Common myeloid progenitor, CD34-positive (primary cell): ENCODE measurements around the gene KRTAP1-1.
A peak's percentile ranks its signal among the peaks of the same experiment; 100 is the strongest.

Source experiments
- CTCF ChIA-PET: fragments of 350-600 bp; sonication (Branson Sonifier 250); formaldehyde crosslinking; loops from one replicate; lab custom pipeline; 2021; ENCODE audit warnings: antibody characterized with exemption; lab: Charles Lee
- POLR2A ChIA-PET: fragments of 350-600 bp; sonication (Branson Sonifier 250); formaldehyde crosslinking; loops from one replicate; lab custom pipeline; 2021; ENCODE audit warnings: antibody characterized with exemption; lab: Charles Lee
- DNase-seq, 3 donors: peaks; one replicate each; pipeline versions ENCODE4 v3.0.0 to v3.0.0-alpha.2; 2013
- H3K27ac ChIP-seq, 2 experiments: 1 replicate in 1 of 2; 2 replicates in 1 of 2; pipeline ENCODE4 v1.7.0; 2013; ENCODE audit warnings: inconsistent platforms in 2 of 2, low read length in 2 of 2, mild to moderate bottlenecking in 2 of 2, low read depth in 1 of 2, moderate library complexity in 1 of 2; ENCODE audit not compliant: severe bottlenecking in 2 of 2, insufficient read depth in 1 of 2, poor library complexity in 1 of 2
- H3K27me3 ChIP-seq, 5 experiments: replicated peaks in 2 of 5; 1 replicate in 3 of 5; 2 replicates in 2 of 5; pipeline versions ENCODE4 v1.6.1 to v1.7.0; 2013; ENCODE audit warnings: low read length in 4 of 5, mild to moderate bottlenecking in 2 of 5, moderate library complexity in 2 of 5, inconsistent platforms in 1 of 5; ENCODE audit not compliant: insufficient read depth in 5 of 5, control insufficient read depth in 4 of 5
- H3K36me3 ChIP-seq, 4 experiments: 1 replicate in 2 of 4; 2 replicates in 2 of 4; pipeline versions ENCODE4 v1.6.1 to v1.7.0; 2013; ENCODE audit warnings: low read length in 3 of 4, control low read depth in 1 of 4, mild to moderate bottlenecking in 1 of 4; ENCODE audit not compliant: control insufficient read depth in 4 of 4, insufficient read depth in 4 of 4
- H3K4me1 ChIP-seq, 4 experiments: 1 replicate in 3 of 4; 2 replicates in 1 of 4; pipeline versions ENCODE4 v1.6.1 to v1.7.1; 2013; ENCODE audit warnings: low read length in 3 of 4, mild to moderate bottlenecking in 3 of 4, control low read depth in 1 of 4, inconsistent platforms in 1 of 4, moderate library complexity in 1 of 4; ENCODE audit not compliant: control insufficient read depth in 4 of 4, insufficient read depth in 4 of 4; ENCODE audit errors: control extremely low read depth in 1 of 4
- H3K4me3 ChIP-seq, 7 experiments: 1 replicate in 4 of 7; 2 replicates in 3 of 7; pipeline versions ENCODE4 v1.5.1 to v1.7.0; 2013; ENCODE audit warnings: mild to moderate bottlenecking in 7 of 7, low read length in 6 of 7, moderate library complexity in 6 of 7, inconsistent platforms in 2 of 7, low read depth in 2 of 7, control low read depth in 1 of 7; ENCODE audit not compliant: insufficient read depth in 4 of 7, control insufficient read depth in 1 of 7; ENCODE audit errors: extremely low read depth in 1 of 7
- H3K9me3 ChIP-seq, 5 experiments: 1 replicate in 4 of 5; 2 replicates in 1 of 5; pipeline versions ENCODE4 v1.6.1 to v1.7.1; 2013; ENCODE audit warnings: low read length in 4 of 5, mild to moderate bottlenecking in 2 of 5, inconsistent platforms in 1 of 5, low read depth in 1 of 5, moderate library complexity in 1 of 5; ENCODE audit not compliant: control insufficient read depth in 4 of 5, insufficient read depth in 2 of 5; ENCODE audit errors: control extremely low read depth in 1 of 5
- WGBS: methylation state at CpG from one replicate; pipeline ENCODE4 v1.1.5; 2013; ENCODE audit not compliant: insufficient coverage; 5-methylcytosine and 5-hydroxymethylcytosine counted together

KRTAP1-1 gene

DNA sequence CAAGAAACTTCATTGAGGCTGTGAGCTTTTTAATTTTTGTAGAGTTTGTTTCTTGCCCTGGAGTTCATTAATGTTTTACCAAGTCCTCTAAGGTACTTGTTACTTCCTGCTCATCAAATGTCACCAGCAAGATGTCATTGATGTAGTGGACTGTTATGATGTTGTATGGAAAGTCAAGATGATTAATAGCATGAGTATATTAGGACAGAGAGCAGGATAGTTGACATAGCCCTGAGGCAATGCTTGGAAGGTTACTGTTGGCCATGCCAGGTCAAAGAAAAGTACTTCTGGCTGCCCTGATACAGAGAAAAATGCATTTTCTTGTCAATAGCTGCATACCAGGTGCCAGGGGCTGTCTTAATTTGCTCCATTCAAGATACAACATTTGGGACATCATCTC, 20.9 kb downstream of the KRTAP1-1 start:
- peaks cover 3 to 13% (median 5%) of the 10 kb centered on the region in 4 experiments for H3K4me1 ChIP-seq
- POLR2A ChIA-PET = no interaction called here
- H3K27ac ChIP-seq = no peak overlapping the region
- H3K36me3 ChIP-seq = no peaks in the 10 kb centered on the region
- CTCF ChIA-PET = interaction anchor here (1.7 kb wide), 1 partner anchor 9 kb away, joined by 5 read pairs; the partner anchor contains the start of gene KRTAP1-4
- no peak overlapping the region for H3K4me3 ChIP-seq
- no peaks in the 10 kb centered on the region for H3K27me3 ChIP-seq
- H3K9me3 ChIP-seq = peaks cover 0 to 3% (median 0%) of the 10 kb centered on the region in 5 experiments
- no peak for DNase-seq

DNA sequence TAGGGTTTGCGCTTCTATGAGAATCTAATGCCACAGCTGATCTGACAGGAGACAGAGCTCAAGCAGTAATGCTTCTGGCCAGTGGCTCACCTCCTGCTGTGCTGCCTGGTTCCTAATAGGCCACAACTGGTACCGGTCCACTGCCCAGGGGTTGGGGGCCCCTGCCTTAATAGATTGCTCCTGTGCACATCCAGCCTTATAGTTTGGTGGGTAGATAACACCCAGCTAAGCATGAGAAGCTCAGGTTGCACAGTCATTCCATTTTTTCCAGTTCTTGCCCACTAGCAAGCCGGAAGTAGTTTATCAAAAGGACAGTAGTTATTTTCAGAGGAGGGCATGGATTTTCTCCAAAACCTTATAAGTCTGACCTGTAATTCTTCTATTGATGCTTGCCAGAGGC, 21.8 kb downstream of the KRTAP1-1 start:
- no peak for DNase-seq
- no peaks in the 10 kb centered on the region for H3K36me3 ChIP-seq
- H3K27me3 ChIP-seq = no peaks in the 10 kb centered on the region
- CTCF ChIA-PET = interaction anchor here (1.7 kb wide), 1 partner anchor 10 kb away, joined by 5 read pairs; the partner anchor contains the start of gene KRTAP1-4
- 100% methylated on average over 2 of the region's 3 CpGs for WGBS
- H3K27ac ChIP-seq = no peak overlapping the region
- peaks cover 0 to 3% (median 0%) of the 10 kb centered on the region in 5 experiments for H3K9me3 ChIP-seq
- no peak overlapping the region for H3K4me3 ChIP-seq
- POLR2A ChIA-PET = no interaction called here
- peaks cover 3 to 13% (median 5%) of the 10 kb centered on the region in 4 experiments for H3K4me1 ChIP-seq

DNA sequence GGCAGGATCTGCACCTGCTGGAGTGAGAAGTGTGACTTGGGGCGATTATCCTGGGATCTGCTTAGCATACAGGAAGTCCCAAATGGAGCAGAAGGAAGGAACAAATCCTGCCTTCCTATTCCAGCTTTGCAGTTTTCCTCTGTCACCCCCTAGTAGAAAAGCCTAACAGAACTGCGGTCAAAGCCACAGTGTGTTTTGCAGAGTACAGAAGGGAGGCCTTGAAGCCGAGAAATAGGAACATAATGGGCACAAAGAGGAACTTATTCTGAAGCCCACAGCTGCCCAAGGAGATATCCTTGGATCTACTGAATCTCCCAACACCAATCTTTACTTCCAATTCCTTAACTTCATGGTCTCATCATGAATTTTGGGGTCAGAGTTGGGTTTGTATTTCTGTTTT, 22.7 kb downstream of the KRTAP1-1 start:
- Histone ChIP-seq H3K4me3 (no peak overlapping the region), H3K27ac (no peak overlapping the region), H3K9me3 (peaks cover 0 to 3% (median 0%) of the 10 kb centered on the region in 5 experiments), H3K27me3 (no peaks in the 10 kb centered on the region), H3K36me3 (no peaks in the 10 kb centered on the region), H3K4me1 (peaks cover 3 to 13% (median 5%) of the 10 kb centered on the region in 4 experiments)
- peak; percentile 6 to 55 (median 54) for DNase-seq
- CTCF ChIA-PET = interaction anchor here (1.7 kb wide), 1 partner anchor 11 kb away, joined by 5 read pairs; the partner anchor contains the start of gene KRTAP1-4
- 26% methylated on average over 2 of the region's 3 CpGs for WGBS
- POLR2A ChIA-PET = interaction anchor here (1.1 kb wide), 1 partner anchor 35 kb away, joined by 3 read pairs; the partner anchor contains the start of gene KRT40

- no peak for DNase-seq
- no peak overlapping the region for H3K4me3 ChIP-seq
- CTCF ChIA-PET = no interaction called here
- H3K27ac ChIP-seq = no peak overlapping the region
- WGBS = 87% methylated on average over 12 of the region's 13 CpGs
- H3K9me3 ChIP-seq = peaks cover 0 to 3% (median 0%) of the 10 kb centered on the region in 5 experiments
- H3K36me3 ChIP-seq = no peaks in the 10 kb centered on the region
- no peaks in the 10 kb centered on the region for H3K27me3 ChIP-seq
- POLR2A ChIA-PET = no interaction called here
- peaks cover 3 to 13% (median 5%) of the 10 kb centered on the region in 4 experiments for H3K4me1 ChIP-seq
Measured at GRCh38 chr17:41016578-41017215, 24.6 kb downstream of the KRTAP1-1 start.

GRCh38 chr17:41015454-41015853, 25.8 kb downstream of the KRTAP1-1 start:
- H3K27me3 ChIP-seq = no peaks in the 10 kb centered on the region
- CTCF ChIA-PET = no interaction called here
- no peaks in the 10 kb centered on the region for H3K36me3 ChIP-seq
- WGBS = 94% methylated on average over 4 of the region's 7 CpGs
- H3K4me3 ChIP-seq = no peak overlapping the region
- H3K27ac ChIP-seq = no peak overlapping the region
- H3K4me1 ChIP-seq = peaks cover 3 to 13% (median 5%) of the 10 kb centered on the region in 4 experiments
- H3K9me3 ChIP-seq = no peaks in the 10 kb centered on the region
- POLR2A ChIA-PET = no interaction called here
- no peak for DNase-seq

- ChIA-PET POLR2A (no interaction called here), CTCF (no interaction called here)
- Histone ChIP-seq H3K27me3 (no peaks in the 10 kb centered on the region), H3K9me3 (no peaks in the 10 kb centered on the region), H3K36me3 (no peaks in the 10 kb centered on the region), H3K27ac (no peak overlapping the region), H3K4me1 (peaks cover 3 to 12% (median 5%) of the 10 kb centered on the region in 4 experiments), H3K4me3 (no peak overlapping the region)
- no peak for DNase-seq
- no CpG with 5 or more reads among the region's 1 CpG for WGBS
Measured at GRCh38 chr17:41013606-41014005, 27.6 kb downstream of the KRTAP1-1 start.

GRCh38 chr17:41013181-41013580, 28.1 kb downstream of the KRTAP1-1 start:
- Histone ChIP-seq H3K27me3 (no peaks in the 10 kb centered on the region), H3K9me3 (no peaks in the 10 kb centered on the region), H3K27ac (no peak overlapping the region), H3K4me3 (no peak overlapping the region), H3K4me1 (peaks cover under 1 to 7% (median 1%) of the 10 kb centered on the region in 4 experiments), H3K36me3 (no peaks in the 10 kb centered on the region)
- ChIA-PET POLR2A (no interaction called here), CTCF (no interaction called here)
- 100% methylated on average over 1 of the region's 3 CpGs for WGBS
- no peak for DNase-seq
